Esophagus muscularis mucosa (tissue), 4 donors: ENCODE results near the gene SEPTIN2.

Experiments used
- CTCF ChIP-seq, 3 experiments: fragments of 200-600 bp in 2 of 3; fragments of 450-650 bp in 1 of 3; sonication (generic) in 2 of 3; IDR thresholded peaks; one replicate each; pipeline ENCODE4 v1.5.1; 2017 to 2019; ENCODE audit warnings: antibody characterized with exemption in 3 of 3, mild to moderate bottlenecking in 2 of 3, moderate library complexity in 1 of 3
- EP300 ChIP-seq: sonication (generic); formaldehyde crosslinking; IDR thresholded peaks from one replicate; pipeline ENCODE4 v1.6.1; 2017; ENCODE audit warnings: antibody characterized with exemption
- POLR2A ChIP-seq: fragments of 450-650 bp; IDR thresholded peaks from one replicate; pipeline ENCODE4 v1.6.1; 2017; ENCODE audit warnings: antibody characterized with exemption, moderate library complexity, mild to moderate bottlenecking, low read depth

GRCh38 chr2:241323778-241324177 lies 8.1 kb downstream of the SEPTIN2 start:
- TF ChIP-seq CTCF (IDR thresholded peaks at IDR 0.05) = no peak
- TF ChIP-seq EP300 = no peak
- no peak for TF ChIP-seq POLR2A
